GM12874 (cell line): ENCODE data around the gene DNAJB9.

Experiments used
- TF ChIP-seq, protein P1 (sequence below): IDR thresholded peaks from 2 replicates; pipeline ENCODE4 v1.5.1; 2011; ENCODE audit warnings: low read depth, mild to moderate bottlenecking, control low read depth, low read length, moderate library complexity; ENCODE audit not compliant: insufficient read depth

DNAJB9 gene

DNA sequence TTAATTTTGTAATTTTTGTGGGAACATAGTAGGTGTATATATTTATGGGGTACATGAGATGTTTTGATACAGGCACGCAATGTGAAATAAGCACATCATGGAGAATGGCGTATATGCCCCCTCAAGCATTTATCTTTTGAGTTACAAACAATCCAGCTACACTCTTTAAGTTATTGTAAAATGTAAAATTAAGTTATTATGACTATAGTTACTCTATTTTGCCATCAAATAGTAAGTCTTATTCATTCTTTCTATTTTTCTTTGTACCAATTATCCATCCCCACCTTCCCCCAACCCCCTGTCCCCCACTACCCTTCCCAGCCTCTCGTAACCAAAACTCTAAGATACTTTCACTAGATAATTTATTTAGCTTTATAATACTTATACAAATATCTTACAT is 36.0 kb upstream of the DNAJB9 start:
- TF ChIP-seq, protein P1, sequence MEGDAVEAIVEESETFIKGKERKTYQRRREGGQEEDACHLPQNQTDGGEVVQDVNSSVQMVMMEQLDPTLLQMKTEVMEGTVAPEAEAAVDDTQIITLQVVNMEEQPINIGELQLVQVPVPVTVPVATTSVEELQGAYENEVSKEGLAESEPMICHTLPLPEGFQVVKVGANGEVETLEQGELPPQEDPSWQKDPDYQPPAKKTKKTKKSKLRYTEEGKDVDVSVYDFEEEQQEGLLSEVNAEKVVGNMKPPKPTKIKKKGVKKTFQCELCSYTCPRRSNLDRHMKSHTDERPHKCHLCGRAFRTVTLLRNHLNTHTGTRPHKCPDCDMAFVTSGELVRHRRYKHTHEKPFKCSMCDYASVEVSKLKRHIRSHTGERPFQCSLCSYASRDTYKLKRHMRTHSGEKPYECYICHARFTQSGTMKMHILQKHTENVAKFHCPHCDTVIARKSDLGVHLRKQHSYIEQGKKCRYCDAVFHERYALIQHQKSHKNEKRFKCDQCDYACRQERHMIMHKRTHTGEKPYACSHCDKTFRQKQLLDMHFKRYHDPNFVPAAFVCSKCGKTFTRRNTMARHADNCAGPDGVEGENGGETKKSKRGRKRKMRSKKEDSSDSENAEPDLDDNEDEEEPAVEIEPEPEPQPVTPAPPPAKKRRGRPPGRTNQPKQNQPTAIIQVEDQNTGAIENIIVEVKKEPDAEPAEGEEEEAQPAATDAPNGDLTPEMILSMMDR, result no peak

DNA sequence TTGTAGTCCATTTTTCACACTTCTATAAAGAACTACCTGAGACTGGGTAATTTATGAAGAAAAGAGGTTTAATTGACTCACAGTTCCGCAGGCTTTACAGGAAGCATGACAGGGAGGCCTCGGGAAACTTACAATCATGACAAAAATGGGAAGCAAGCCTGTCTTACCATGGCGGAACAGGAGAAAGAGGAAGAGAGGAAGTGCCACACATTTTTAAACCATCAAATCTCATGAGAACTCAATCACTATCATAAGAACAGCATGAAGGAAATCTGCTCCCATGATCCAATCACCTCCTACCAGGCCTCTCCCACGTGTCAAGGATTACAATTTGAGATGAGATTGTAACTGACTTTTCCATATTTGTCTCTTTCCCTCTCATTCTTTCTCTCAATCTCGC is 34.4 kb upstream of the DNAJB9 start:
- TF ChIP-seq, protein P1, result no peak

DNA sequence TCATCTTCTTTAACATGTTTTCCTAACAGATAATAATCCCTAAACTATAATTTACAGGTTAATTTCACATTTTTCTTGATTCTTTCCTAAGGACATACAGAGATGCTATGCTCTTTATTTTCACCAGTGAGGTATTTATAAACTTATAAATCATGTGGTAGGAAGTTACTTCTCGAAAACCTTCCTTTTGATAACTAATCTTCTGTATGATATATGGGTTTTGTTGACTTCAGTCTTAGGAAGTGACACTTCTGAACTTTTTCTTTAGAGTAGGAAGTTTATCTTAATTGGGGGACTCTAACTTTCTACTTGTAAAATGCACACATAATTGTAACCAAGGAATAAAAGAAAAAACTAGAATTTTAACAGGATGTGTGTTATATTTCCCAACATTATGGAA is 33.9 kb upstream of the DNAJB9 start:
- TF ChIP-seq, protein P1, result no peak

DNA sequence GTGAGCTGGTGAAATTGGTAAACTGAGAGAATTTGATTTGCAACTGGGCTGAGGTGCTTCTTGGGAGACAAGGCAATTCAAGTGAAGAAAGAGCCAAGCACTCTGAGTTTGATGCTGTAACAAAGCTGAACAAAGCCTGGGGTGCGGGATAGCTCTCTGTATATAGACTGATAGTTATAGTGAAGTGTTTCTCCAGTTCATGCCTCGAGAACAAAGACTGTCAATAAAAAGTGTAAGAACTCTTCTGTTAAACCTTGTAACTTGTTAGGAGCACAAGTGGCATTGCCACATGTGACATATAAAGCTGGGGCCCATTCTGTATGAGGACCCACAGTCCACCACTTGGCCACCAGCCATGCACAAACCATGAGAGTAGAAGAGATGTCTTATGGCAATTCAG is 32.4 kb upstream of the DNAJB9 start:
- TF ChIP-seq, protein P1, result no peak

DNA sequence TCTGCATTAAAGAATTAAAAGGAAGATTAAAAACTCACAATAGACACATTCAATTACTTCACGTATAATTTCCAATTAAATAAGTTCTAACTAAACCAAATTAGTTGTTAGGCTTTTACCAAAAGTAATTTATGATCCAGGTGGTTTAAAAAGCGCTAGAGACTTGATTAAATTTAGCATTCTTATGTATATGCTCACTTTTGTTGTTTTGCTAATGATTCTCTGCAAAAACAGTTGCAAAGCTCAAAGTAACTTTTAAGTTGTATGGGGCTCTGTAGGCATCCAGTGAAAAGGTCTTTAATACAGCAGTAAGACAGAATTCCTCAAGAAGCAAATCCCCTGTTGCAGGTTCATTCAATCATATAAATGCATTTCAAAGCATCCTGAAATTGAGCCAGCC is 28.2 kb upstream of the DNAJB9 start:
- TF ChIP-seq, protein P1, result no peak

DNA sequence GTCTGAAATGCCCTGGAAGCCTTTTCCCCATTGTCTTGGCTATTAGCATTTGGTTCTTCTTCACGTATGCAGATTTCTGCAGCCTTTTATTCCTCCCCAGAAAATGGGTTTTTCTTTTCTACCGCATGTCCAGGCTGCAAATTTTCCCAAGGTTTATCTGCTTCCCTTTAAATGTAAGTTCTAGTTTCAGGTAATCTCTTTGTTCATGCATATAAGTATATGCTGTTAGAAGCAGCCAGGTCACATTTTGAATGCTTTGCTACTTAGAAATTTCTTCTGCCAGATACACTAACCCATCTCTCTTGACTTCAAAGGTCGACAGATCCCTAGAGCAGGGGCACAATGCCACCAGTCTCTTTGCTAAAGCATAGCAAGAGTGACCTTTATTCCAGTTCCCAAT is 12.5 kb upstream of the DNAJB9 start:
- TF ChIP-seq, protein P1, result no peak

DNA sequence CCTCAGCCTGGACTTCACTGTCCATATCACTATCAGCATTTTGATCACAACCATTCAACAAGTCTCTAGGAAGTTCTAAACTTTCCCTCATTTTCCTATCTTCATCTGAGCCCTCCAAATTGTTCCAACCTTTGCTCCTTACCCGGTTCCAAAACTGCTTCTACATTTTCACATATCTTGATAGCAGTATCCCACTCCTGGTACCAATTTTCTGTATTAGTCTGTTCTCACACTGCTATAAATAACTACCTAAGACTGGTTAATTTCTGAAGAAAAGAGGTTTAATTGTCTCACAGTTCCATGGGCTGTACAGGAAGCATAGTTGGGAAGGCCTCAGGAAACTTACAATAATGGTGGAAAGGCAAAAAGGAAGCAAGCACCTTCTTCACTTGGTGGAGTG is 12.1 kb upstream of the DNAJB9 start:
- TF ChIP-seq, protein P1, result no peak

DNA sequence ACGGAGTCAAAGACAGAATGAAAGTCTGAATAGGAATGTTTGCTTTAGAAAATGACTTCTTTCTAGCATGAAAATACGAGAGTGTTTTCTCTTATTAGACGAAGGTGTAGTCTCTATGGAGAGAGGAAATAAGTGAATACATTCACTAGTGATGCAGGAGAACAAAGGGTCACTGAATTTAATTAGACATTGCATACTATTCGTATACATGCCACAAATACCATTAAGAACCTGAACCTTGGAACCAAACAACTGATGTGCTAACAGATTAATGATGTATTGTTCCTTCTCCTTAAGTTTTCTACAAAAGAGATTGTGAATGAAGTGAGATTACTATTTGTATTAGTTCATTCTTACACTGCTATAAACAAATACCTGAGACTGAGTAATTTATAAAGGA is 10.4 kb upstream of the DNAJB9 start:
- TF ChIP-seq, protein P1, result no peak
